HUES6 (cell line): Measurements from ENCODE around the gene ARAP3.

ENCODE experiments used
- H3K27ac ChIP-seq: 2 replicates; pipeline ENCODE4 v1.7.0; 2013; ENCODE audit warnings: low read depth, mild to moderate bottlenecking, low read length, inconsistent platforms
- H3K27me3 ChIP-seq: 2 replicates; pipeline ENCODE4 v1.6.1; 2013; ENCODE audit warnings: low read length; ENCODE audit not compliant: control insufficient read depth, insufficient read depth
- H3K36me3 ChIP-seq: 2 replicates; pipeline ENCODE4 v1.6.1; 2013; ENCODE audit warnings: low read length; ENCODE audit not compliant: control insufficient read depth, insufficient read depth
- H3K4me1 ChIP-seq: 2 replicates; pipeline ENCODE4 v1.6.1; 2013; ENCODE audit warnings: low read length; ENCODE audit not compliant: control insufficient read depth, insufficient read depth
- H3K4me3 ChIP-seq: 2 replicates; pipeline ENCODE4 v1.5.1; 2013; ENCODE audit warnings: low read depth, low read length
- H3K9ac ChIP-seq: one replicate; pipeline ENCODE4 v1.6.1; 2013; ENCODE audit warnings: mild to moderate bottlenecking, low read length
- H3K9me3 ChIP-seq: 2 replicates; pipeline ENCODE4 v1.6.1; 2013; ENCODE audit warnings: low read depth, low read length; ENCODE audit not compliant: control insufficient read depth, insufficient read depth

Gene ARAP3

GRCh38 chr5:141681295-141681694, 735 bp downstream of the ARAP3 start:
- Histone ChIP-seq H3K27me3 (no peaks in the 10 kb centered on the region), H3K36me3 (peaks cover 16% of the 10 kb centered on the region), H3K4me3 (peak overlapping the region; percentile 69), H3K4me1 (peaks cover 31% of the 10 kb centered on the region), H3K9ac (peak overlapping the region; percentile 93), H3K27ac (peak overlapping the region; percentile 79; the same call in 1 of the 2 replicates), H3K9me3 (no peaks in the 10 kb centered on the region)

- peak overlapping the region; percentile 79; the same call in 1 of the 2 replicates for H3K27ac ChIP-seq
- H3K9me3 ChIP-seq = no peaks in the 10 kb centered on the region
- peaks cover 33% of the 10 kb centered on the region for H3K4me1 ChIP-seq
- H3K4me3 ChIP-seq = peak overlapping the region; percentile 69
- peaks cover 16% of the 10 kb centered on the region for H3K36me3 ChIP-seq
- no peaks in the 10 kb centered on the region for H3K27me3 ChIP-seq
- peak overlapping the region; percentile 93 for H3K9ac ChIP-seq
These were observed 1.3 kb downstream of the ARAP3 start for GRCh38 chr5:141680751-141681201.

- Histone ChIP-seq H3K9ac (no peak overlapping the region), H3K9me3 (no peaks in the 10 kb centered on the region), H3K4me1 (peaks cover 36% of the 10 kb centered on the region), H3K4me3 (no peak overlapping the region), H3K27ac (no peak overlapping the region; the same call in 1 of the 2 replicates), H3K27me3 (no peaks in the 10 kb centered on the region), H3K36me3 (peaks cover 16% of the 10 kb centered on the region)
These were observed 1.9 kb downstream of the ARAP3 start for GRCh38 chr5:141680178-141680577.

- H3K4me1 ChIP-seq = peaks cover 41% of the 10 kb centered on the region
These were observed 4.6 kb downstream of the ARAP3 start for GRCh38 chr5:141677415-141677814.

GRCh38 chr5:141675672-141676071, 6.4 kb downstream of the ARAP3 start:
- no peak overlapping the region for H3K9ac ChIP-seq
- H3K4me3 ChIP-seq = no peak overlapping the region
- H3K9me3 ChIP-seq = no peaks in the 10 kb centered on the region
- no peaks in the 10 kb centered on the region for H3K27me3 ChIP-seq
- H3K36me3 ChIP-seq = peaks cover 39% of the 10 kb centered on the region
- H3K27ac ChIP-seq = no peak overlapping the region
- H3K4me1 ChIP-seq = peaks cover 31% of the 10 kb centered on the region

More at GRCh38 chr5:141677415-141677814, 4.6 kb downstream of the ARAP3 start:
- Histone ChIP-seq H3K27ac (no peak overlapping the region), H3K4me3 (no peak overlapping the region), H3K9ac (no peak overlapping the region), H3K9me3 (no peaks in the 10 kb centered on the region), H3K27me3 (no peaks in the 10 kb centered on the region), H3K36me3 (peaks cover 21% of the 10 kb centered on the region)

- no peaks in the 10 kb centered on the region for H3K9me3 ChIP-seq
- peaks cover 46% of the 10 kb centered on the region for H3K36me3 ChIP-seq
- peak overlapping the region; percentile 80 for H3K27ac ChIP-seq
- H3K4me1 ChIP-seq = peaks cover 25% of the 10 kb centered on the region
- H3K27me3 ChIP-seq = no peaks in the 10 kb centered on the region
- H3K4me3 ChIP-seq = no peak overlapping the region
- peak overlapping the region; percentile 55 for H3K9ac ChIP-seq
These were observed 7.3 kb downstream of the ARAP3 start for GRCh38 chr5:141674747-141675146.

- Histone ChIP-seq H3K27me3 (no peaks in the 10 kb centered on the region), H3K27ac (0 out of 2 replicates have a peak overlapping the region, but pooled peaks have one; percentile 10), H3K36me3 (peaks cover 48% of the 10 kb centered on the region), H3K9ac (peak overlapping the region; percentile 8), H3K4me3 (0 out of 2 replicates have a peak overlapping the region, but pooled peaks have one; percentile 1), H3K4me1 (peaks cover 25% of the 10 kb centered on the region), H3K9me3 (no peaks in the 10 kb centered on the region)
These were observed 8.9 kb downstream of the ARAP3 start for GRCh38 chr5:141672841-141673813.

- Histone ChIP-seq H3K27me3 (no peaks in the 10 kb centered on the region), H3K27ac (no peak overlapping the region), H3K4me3 (no peak overlapping the region), H3K9ac (no peak overlapping the region), H3K9me3 (no peaks in the 10 kb centered on the region), H3K36me3 (peaks cover 46% of the 10 kb centered on the region), H3K4me1 (peaks cover 25% of the 10 kb centered on the region)
These were observed 9.8 kb downstream of the ARAP3 start for GRCh38 chr5:141672071-141672840.

- peaks cover 48% of the 10 kb centered on the region for H3K36me3 ChIP-seq
- H3K9me3 ChIP-seq = no peaks in the 10 kb centered on the region
- no peak overlapping the region for H3K27ac ChIP-seq
- H3K4me1 ChIP-seq = peaks cover 16% of the 10 kb centered on the region
- H3K4me3 ChIP-seq = no peak overlapping the region
- no peak overlapping the region for H3K9ac ChIP-seq
- no peaks in the 10 kb centered on the region for H3K27me3 ChIP-seq
These were observed 12.5 kb downstream of the ARAP3 start for GRCh38 chr5:141669520-141669919.

GRCh38 chr5:141668601-141669265, 13.3 kb downstream of the ARAP3 start:
- peaks cover 55% of the 10 kb centered on the region for H3K36me3 ChIP-seq
- H3K27ac ChIP-seq = no peak overlapping the region
- no peaks in the 10 kb centered on the region for H3K9me3 ChIP-seq
- no peak overlapping the region for H3K4me3 ChIP-seq
- no peaks in the 10 kb centered on the region for H3K27me3 ChIP-seq
- no peak overlapping the region for H3K9ac ChIP-seq
- H3K4me1 ChIP-seq = peaks cover 10% of the 10 kb centered on the region
